Ovary (tissue), 3 donors: ENCODE results near the gene SLC16A5.
"Not testable (repeated sequence)": the region's sequence is repeated elsewhere in the genome, so short reads cannot be mapped to it uniquely, and the experiment has no call there.

ENCODE experiments used
- EP300 ChIP-seq: sonication (generic); formaldehyde crosslinking; IDR thresholded peaks from one replicate; pipeline ENCODE4 v1.6.1; 2017; ENCODE audit warnings: antibody characterized with exemption
- POLR2A ChIP-seq: fragments of 450-650 bp; IDR thresholded peaks from one replicate; pipeline ENCODE4 v1.6.1; 2017; ENCODE audit warnings: antibody characterized with exemption, mild to moderate bottlenecking, moderate library complexity
- TF ChIP-seq, protein P1 (sequence below), 3 donors: fragments of 450-650 bp in 2 of 3; fragments of 200-600 bp in 1 of 3; IDR thresholded peaks; one replicate each; pipeline versions ENCODE4 v1.5.1 to v1.8.0; 2016 to 2022; ENCODE audit warnings: antibody characterized with exemption in 3 of 3, mild to moderate bottlenecking in 1 of 3
- donor health status: DM: no; HTN: no; CAD: no.

DNA sequence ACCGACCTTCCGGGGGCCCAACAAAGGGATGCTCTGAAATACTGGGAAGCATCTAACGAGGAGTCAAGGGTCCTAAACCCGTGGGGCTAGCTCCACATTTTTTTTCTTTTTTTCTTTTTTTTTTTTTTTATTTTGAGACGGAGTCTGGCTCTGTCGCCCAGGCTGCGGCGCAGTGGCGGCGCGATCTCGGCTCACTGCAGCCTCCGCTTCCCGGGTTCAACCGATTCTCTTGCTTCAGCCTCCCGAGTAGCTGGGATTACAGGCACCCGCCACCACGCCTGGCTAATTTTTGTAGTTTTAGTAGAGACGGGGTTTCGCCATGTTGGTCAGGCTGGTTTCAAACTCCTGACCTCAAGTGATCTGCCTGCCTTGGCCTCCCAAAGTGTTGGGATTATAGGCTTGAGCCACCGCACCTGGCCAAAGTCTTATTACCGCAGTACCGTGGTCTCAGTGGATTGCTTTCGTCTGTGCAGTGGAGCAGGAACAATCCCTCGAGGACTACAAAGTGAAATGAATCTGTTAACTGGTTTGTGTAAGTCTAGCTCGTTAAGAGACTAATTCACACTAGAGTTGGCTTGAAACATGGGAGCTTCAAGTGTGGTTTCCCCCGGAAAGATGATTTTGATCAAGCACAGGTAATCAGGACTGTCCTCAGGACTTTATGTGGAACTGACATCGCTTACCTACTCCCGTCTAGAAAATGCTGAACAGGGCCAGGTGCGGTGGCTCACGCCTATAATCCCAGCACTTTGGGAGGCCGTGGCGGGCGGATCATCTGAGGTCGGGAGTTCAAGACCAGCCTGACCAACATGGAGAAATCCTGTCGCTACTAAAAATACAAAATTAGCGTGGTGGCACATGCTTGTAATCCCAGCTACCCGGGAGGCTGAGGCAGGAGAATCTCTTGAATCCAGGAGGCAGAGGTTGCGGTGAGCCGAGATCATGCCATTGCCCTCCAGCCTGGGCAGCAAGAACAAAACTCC lies 44.6 kb downstream of the SLC16A5 start:
- TF ChIP-seq POLR2A, EP300: not testable (repeated sequence)
- TF ChIP-seq, protein P1, sequence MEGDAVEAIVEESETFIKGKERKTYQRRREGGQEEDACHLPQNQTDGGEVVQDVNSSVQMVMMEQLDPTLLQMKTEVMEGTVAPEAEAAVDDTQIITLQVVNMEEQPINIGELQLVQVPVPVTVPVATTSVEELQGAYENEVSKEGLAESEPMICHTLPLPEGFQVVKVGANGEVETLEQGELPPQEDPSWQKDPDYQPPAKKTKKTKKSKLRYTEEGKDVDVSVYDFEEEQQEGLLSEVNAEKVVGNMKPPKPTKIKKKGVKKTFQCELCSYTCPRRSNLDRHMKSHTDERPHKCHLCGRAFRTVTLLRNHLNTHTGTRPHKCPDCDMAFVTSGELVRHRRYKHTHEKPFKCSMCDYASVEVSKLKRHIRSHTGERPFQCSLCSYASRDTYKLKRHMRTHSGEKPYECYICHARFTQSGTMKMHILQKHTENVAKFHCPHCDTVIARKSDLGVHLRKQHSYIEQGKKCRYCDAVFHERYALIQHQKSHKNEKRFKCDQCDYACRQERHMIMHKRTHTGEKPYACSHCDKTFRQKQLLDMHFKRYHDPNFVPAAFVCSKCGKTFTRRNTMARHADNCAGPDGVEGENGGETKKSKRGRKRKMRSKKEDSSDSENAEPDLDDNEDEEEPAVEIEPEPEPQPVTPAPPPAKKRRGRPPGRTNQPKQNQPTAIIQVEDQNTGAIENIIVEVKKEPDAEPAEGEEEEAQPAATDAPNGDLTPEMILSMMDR (IDR thresholded peaks at IDR 0.05) = not testable (repeated sequence)
